ENCODE data around the gene IZUMO2.
"Not testable (repeated sequence)": the region's sequence is repeated elsewhere in the genome, so short reads cannot be mapped to it uniquely, and the experiment has no call there.

IZUMO2 gene

DNA sequence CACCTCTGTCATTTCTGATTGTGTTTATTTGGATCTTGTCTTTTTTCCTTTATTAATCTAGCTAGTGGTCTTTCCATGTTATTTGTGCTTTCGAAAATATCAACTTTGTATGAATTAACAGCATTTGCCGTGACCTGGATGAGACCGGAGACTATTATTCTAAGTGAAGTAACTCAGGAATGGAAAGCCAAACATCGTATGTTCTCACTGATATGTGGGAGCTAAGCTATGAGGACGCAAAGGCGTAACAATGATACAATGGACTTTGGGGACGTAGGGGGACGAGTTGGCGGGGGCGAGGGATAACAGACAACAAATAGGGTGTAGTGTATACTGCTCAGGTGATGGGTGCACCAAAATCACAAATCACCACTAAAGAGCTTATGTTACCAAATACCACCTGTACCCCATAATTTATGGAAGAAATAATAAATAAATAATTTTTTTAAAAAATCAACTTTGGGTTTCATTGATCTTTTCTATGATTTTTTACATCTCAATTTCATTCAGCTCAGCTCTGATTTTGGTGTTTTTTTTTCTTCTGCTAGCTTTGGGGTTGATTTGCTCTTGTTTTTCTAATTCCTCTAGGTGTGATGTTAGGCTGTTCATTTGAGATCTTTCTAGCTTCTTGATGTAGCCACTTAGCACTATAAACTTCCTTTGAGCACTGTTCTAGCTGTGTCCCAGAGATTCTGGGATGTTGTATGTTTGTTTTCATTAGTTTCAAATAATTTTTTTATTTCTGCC, 27.1 kb downstream of the IZUMO2 start:
- peak; percentile 14 for DNase-seq (ENCODE audit: low read depth)

DNA sequence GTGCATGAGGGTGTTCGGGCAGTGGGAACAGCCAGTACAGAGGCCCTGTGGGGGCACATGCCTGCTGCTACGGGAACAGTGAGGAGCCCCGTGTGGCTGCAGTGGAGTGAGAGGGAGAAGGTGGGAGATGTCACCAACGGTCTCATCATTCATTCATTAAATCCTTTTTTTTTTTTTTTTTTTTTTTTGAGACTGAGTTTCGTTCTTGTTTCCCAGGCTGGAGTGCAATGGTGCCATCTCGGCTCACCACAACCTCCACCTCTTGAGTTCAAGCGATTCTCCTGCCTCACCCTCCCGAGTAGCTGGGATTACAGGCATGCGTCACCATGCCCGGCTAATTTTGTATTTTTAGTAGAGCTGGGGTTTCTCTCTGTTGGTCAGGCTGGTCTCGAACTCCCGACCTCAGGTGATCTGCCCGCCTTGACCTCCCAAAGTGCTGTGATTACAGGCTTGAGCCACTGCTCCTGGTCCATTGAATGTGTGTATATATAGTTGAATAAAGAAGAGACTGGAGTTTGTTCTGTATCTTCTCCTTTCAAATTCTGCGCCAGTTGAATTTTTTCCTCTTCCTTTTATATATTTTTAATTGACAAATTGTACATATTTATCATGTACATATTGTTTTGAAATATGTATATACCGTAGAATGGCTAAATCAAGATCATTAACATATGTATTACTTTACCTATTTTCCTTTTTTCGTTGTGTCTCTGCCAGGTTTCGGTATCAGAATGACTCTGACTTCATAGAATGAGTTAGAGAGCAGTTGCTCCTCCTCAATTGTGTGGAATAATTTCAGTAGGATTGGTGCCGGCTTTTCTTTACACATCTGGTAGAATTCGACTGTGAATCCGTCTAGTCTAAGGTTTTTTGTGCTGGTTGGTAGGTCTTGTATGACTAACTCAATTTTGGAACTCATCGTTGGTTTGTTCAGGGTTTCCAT, 28.0 kb downstream of the IZUMO2 start:
- not testable (repeated sequence) for DNase-seq (ENCODE audit: low read depth)

DNA sequence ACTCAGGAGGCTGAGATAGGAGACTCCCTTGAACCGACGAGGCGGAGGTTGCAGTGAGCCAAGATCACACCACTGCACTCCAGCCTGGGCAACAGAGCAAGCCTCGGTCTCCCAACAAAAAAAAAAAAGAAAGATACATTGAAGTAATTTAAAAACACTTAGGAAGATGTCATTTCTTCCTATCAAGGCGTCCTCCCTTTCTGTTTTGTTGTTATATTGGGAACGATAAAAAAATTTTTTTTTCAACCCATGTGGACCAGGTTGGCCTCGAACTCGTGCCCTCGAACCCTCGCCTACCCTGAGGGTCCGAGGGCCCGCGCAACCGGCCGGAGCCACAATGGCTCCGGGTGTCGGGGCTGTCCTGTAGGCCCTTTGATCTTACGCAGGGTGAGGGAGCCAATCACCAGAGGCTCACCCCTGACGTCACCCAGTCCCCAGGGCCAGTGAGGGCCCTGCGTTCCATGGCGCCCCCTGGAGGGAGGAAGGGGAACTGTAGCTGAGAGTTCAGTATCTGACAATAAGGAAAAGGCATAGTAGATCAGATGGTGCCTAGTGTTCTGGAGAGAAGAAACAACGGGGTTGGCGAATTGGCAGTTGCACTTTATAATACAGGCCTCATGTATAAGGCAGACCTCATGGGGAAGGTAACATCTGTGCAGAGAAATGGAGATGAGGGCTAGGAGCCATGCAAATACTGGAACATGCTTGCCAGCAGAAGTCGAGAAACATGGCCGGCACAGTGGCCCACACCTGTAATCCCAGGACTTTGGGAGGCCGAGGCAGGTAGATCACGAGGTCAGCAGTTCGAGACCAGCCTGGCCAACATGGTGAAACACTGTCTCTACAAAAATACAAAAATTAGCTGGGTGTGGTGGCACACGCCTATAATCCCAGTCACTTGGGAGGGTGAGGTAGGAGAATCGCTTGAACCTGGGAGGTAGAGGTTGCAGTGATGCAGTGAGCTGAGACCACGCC, 29.3 kb downstream of the IZUMO2 start:
- not testable (repeated sequence) for DNase-seq (ENCODE audit: low read depth)

DNA sequence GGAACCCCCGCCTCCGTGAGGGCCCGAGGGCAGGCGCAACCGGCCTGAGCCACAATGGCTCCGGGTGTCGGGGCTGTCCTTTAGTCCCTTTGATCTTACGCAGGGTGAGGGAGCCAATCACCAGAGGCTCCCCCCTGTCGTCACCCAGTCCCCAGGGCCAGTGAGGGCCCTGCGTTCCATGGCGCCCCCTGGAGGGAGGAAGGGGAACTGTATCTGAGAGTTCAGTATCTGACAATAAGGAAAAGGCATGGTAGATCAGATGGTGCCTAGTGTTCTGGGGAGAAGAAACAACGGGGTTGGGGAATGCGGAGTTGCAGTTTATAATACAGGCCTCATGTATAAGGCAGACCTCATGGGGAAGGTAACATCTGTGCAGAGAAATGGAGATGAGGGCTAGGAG, 59.1 kb downstream of the IZUMO2 start:
- DNase-seq (ENCODE audit: low read depth), result not testable (repeated sequence)

DNA sequence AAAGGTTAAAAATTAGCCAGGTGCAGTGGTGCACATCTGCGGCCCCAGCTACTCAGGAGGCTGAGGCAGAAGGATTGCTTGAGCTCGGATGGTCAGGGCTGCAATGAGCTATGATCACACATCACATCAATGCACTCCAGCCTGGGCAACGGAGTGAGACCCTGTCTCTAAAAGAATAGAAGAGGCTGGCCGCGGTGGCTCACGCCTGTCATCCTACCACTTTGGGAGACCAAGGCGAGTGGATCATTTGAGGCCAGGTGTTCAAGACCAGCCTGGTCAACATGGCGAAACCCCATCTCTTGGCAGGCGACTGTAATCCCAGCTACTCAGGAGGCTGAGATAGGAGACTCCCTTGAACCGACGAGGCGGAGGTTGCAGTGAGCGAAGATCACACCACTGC, 59.7 kb downstream of the IZUMO2 start:
- not testable (repeated sequence) for DNase-seq (ENCODE audit: low read depth)
